HG02973 (cell line): Measurements from ENCODE around the gene GNRH2.
"Not testable (repeated sequence)": the region's sequence is repeated elsewhere in the genome, so short reads cannot be mapped to it uniquely, and the experiment has no call there.

Experiments
- ATAC-seq: cut with Tn5 transposase; IDR thresholded peaks from one replicate; pipeline ENCODE4 v1.9.1; 2021; ENCODE audit warnings: moderate library complexity; ENCODE audit not compliant: unreplicated experiment

GNRH2 gene

DNA sequence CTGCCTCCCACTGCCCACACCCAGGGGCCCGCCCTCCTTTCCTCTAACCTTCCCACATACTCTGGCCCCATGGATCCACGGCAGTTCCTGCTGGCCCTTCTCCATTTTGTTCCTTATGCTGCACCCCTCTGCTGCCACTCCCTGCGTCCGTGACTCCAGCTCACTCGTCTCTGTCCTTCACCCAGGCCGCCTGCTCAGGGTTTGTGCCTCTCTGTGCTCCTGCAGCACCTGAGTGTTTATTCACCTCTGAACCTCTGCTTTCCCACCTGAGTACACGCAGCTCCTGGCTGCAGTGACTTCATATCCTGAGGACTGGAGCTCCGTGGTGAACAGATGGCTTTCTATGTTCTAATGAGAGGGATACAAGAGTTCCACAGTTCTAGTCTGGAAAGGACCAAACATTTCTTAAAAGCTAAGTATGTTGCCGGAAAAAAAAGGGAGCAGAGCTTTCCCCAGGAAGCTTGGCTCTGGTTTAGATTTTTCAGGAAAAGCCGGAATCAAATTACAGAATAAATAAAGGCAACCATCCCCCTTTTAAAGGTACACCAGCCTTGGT, 1.5 kb upstream of the GNRH2 start:
- ATAC-seq: no peak

- ATAC-seq: no peak
These were observed 797 bp upstream of the GNRH2 start for GRCh38 chr20:3042625-3043024.

DNA sequence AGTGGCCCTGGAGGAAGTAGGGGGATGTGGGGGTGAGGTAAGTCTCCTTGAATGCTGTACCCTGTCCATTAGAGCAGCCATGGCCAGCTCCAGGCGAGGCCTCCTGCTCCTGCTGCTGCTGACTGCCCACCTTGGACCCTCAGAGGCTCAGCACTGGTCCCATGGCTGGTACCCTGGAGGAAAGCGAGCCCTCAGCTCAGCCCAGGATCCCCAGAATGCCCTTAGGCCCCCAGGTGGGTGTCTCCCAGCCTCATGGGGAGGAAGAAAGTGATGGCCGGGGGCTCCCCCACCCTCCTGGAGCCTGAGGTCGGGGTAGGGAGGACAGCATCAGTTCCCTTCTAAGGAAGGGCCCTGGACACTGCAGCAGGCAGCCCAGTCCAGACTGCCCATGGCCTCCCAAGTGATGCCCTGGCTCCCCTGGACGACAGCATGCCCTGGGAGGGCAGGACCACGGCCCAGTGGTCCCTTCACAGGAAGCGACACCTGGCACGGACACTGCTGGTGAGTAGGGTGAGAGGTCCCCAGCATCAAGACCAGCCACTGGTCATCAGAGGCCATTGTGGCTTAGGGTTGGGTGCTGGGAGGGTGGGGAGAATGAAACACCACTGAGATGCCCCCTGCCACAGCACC, 1.0 kb downstream of the GNRH2 start:
- no peak for ATAC-seq

DNA sequence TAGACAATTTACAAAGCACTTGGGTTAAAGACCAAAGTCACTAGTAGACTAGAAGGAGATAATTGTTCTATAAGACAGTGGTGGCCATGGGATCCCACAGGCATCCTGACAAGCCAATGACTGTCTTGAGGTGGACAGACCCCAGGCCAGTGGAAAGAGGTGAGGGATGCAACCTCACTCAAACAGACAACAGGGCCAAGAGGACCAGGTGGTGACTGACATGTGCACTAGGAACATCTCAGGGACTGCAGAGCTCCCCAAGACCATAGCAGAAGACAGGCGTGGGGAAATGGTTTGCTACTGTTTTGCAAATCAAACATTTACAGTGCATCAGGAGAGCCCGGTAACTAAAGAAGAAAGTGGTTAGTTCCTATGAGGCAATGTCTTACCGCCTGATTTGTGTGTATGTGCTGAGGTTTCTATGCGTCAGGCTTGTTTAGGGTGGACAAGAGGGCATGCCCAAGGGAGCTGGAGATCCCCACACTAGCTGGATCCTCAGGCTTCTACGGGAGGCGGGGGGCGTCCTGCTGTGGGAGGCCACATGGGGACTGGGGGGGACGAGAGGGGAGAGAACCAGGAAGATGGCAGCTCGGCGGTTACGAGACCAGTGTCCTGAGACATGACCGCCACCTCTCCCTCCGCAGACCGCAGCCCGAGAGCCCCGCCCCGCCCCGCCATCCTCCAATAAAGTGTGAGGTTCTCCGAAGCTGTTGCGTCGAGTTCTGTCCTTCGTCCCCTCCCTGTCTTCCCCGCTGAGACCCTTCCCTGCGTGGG, 1.8 kb downstream of the GNRH2 start:
- peak; percentile 26 for ATAC-seq

DNA sequence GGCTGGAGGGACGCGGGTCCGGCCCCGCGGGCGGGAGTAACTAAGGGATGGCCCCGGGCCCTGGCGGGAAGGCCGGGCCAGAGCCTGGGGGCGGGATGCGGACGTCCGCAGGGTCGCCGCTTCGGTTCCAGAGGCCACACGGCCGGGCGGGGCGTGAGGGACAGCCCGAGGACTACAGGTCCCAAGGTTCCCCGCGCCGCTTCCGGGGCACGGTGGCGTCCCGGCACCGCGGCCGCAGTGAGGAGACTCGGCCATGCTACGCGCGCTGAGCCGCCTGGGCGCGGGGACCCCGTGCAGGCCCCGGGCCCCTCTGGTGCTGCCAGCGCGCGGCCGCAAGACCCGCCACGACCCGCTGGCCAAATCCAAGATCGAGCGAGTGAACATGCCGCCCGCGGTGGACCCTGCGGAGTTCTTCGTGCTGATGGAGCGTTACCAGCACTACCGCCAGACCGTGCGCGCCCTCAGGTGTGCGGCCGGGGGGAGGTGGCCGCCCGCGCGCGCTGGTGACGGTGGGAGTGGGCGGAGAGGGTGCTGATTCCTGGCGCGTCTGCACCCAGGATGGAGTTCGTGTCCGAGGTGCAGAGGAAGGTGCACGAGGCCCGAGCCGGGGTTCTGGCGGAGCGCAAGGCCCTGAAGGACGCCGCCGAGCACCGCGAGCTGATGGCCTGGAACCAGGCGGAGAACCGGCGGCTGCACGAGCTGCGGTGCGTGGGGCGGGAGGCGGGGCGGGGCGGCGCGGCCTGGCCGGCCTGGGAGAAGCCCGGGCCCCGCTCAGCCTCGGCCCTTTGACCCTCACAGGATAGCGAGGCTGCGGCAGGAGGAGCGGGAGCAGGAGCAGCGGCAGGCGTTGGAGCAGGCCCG, 2.6 kb downstream of the GNRH2 start, which contains the start of gene MRPS26:
TSS of gene MRPS26 (plus strand) at position 237 of the 861 bp plus-strand sequence. CDS start at position 254, 17 bp downstream.
- peak; percentile 82 for ATAC-seq

DNA sequence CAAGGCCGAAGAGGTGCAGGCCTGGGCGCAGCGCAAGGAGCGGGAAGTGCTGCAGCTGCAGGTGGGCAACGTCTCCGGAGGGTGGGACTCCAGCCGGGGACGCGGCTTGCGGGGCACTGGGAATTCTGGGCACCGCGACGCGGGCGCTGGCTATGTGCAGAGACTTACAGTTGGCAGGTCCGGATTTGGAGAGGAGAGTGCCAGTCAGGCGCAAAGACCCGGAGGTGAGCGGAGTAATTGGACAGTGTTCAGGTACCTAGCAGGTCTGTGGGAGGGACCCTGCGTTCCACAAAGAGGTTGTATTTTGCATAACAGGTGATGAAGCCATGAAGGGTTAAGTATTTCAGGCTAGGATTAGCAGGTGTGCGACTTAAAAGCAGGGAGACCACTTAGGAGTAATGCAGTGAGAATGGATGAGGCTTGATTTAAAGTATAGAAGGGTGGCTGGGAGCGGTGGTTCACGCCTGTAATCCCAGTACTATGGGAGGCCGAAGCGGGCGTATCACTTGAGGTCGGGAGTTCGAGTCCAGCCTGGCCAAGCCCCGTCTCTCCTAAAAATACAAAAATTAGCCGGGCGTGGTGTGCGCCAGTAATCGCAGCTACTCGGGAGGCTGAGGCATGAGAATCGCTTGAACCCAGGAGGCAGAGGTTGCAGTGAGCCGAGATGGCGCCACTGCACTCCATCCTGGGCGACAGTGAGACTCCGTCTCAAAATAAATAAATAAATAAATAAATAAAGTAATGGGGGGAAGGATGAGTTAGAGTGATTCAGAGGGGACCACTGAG, 3.4 kb downstream of the GNRH2 start:
- ATAC-seq: no peak

- ATAC-seq: no peak
These were observed 4.3 kb downstream of the GNRH2 start for GRCh38 chr20:3047486-3048419.

GRCh38 chr20:3051385-3052019, 8.1 kb downstream of the GNRH2 start:
- no peak for ATAC-seq

GRCh38 chr20:3059489-3059888, 16.1 kb downstream of the GNRH2 start:
- no peak for ATAC-seq

DNA sequence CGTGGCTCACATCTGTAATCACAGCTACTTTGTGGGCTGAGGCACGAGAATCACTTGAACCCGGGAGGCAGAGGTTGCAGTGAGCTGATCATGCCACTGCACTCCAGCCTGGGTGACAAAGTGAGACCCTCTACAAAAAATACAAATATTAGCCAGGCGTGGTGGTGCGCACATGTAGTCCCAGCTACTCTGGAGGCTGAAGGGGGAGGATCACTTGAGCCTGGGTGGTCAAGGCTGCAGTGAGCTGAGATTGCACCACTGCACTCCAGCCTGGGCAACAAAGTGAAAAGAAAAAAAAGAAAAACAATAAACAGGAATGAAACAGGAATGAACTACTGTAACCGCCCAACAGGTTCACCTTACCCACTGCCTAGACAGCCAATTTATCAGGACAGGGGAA, 20.7 kb downstream of the GNRH2 start:
- ATAC-seq: not testable (repeated sequence)

- no peak for ATAC-seq
These were observed 24.0 kb downstream of the GNRH2 start for GRCh38 chr20:3067139-3068014.

DNA sequence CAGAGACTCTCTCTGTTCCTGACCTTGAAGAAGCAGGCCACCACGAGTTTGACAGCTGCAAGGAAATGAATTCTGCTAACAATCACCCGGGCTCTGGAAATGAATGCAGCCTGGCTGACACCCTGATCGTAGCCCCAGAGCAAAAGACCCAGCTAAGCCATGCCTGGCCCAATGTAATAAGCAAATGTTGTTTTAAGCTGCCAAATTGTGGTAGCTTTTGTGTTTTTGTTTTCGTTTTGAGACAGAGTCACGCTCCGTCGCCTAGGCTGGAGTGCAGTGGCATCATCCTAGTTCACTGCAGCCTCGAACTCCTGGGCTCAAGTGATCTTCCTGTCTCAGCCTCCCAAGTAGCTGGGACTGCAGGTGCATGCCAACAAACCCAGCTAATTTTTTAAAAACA, 24.7 kb downstream of the GNRH2 start:
- ATAC-seq: no peak

GRCh38 chr20:3068986-3069900, 25.8 kb downstream of the GNRH2 start:
- no peak for ATAC-seq

- no peak for ATAC-seq
These were observed 27.3 kb downstream of the GNRH2 start for GRCh38 chr20:3070725-3071124.

DNA sequence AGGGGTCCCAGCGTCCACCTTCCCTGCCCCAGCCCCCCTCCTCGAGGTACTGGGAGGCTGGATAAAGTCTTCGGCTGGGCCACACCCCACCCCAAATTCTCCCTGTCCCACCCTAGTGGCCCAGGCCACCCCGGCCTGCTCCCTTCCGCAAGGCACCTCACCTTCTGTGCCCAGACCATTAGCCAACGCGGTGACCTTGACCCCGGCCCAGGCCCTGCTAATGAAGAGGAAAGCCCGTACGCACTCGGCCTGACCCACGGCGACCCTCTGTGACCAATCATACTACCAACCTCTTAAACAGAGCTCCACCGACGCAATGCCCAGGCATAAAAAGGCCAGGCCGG, 27.8 kb downstream of the GNRH2 start:
- ATAC-seq: no peak

- no peak for ATAC-seq
These were observed 28.4 kb downstream of the GNRH2 start, which contains the start of gene OXT for GRCh38 chr20:3071610-3072529. OXT (plus strand) TSS chr20:3071620; CDS start chr20:3071656, 36 bp downstream.
